ENCODE data around the gene GTF2IRD1.
A peak's percentile ranks its signal among the peaks of the same experiment; 100 is the strongest.

The GTF2IRD1 gene

GRCh38 chr7:74570533-74571156 is 116.9 kb downstream of the GTF2IRD1 start:
- DNase-seq: no peak

GRCh38 chr7:74572301-74572979 is 118.7 kb downstream of the GTF2IRD1 start:
- DNase-seq: no peak

DNA sequence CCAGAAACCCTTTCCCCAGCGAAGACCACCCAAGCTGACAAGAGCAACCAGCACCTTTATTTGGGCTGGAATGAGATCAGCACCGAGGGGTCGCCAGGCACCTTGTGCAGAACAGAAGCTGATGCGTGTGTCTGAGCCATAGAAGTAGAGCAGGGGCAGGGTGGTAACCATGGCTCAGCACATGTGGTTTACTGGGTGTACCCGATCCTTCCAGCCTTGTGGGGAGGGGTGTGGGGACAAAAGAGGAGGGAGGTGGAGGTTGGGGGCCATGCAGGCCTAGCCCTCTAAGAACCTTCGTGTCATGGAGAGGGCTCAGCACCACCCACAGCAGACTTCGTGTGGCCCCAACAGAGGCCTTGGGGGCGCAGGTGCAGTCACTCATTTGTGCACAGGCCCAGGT is 119.8 kb downstream of the GTF2IRD1 start:
- DNase-seq: no peak

- DNase-seq: no peak
Measured at GRCh38 chr7:74575083-74575784, 121.5 kb downstream of the GTF2IRD1 start.

DNA sequence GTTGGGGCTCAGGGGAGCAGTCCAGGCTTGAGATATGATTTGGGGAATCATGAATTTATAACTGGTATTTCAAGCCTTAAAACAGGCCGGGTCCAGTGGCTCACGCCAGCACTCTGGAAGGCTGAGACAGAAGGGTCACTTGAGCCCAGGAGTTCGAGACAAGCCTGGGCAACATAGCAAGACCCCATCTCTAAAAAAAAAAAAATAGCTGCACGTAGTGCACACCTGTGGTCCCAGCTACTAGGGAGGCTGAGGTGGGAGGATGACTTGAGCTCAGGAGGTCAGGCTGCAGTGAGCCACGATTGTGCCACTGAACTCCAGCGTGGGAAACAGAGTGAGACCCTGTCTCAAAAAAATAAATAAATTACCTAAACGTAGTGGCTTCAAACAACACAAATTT is 122.1 kb downstream of the GTF2IRD1 start:
- DNase-seq: no peak

DNA sequence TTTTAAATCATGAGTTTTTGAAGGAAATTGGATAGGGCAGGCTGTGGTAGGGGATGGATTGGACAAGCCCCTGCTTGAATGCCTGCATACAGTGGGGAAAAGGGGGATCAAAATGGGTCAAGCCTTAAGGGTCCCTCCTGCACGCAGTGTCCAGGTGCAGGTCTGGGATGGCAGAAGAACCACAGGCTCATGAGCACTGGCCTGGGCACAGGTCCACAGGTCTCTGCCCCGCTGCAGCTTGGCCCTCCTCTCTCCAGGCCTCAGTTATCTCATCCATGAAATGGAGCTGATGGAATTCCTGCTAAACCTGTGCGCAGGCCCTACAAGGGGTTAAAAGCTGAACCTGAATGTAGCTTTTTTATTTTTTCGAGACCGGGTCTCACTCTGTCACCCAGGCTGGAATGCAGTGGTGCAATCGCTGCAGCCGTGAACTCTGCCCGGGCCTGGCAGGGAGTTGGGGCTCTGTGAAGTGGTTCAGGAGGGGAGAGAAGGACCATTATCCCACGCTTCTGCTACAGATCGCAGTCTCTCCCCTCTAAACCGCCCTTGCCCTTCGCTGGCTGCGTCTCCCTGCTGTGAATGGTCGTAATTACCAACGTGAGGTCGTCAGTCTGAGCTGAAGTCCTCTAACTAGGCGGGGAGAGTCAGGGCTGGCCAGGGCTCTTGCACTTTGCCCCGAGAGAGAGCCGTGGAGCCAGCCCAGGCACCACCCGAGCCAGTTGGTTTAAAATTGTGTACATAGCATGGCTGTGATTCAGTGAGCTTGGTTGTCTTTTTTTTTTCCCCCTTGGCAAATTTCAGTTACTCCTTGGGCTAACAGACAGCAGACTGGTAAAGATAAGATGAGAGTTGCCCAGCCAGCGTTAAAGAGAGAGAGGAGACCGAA is 126.3 kb downstream of the GTF2IRD1 start:
- DNase-seq: no peak

- DNase-seq: no peak
Measured at GRCh38 chr7:74581916-74582440, 128.3 kb downstream of the GTF2IRD1 start.

DNA sequence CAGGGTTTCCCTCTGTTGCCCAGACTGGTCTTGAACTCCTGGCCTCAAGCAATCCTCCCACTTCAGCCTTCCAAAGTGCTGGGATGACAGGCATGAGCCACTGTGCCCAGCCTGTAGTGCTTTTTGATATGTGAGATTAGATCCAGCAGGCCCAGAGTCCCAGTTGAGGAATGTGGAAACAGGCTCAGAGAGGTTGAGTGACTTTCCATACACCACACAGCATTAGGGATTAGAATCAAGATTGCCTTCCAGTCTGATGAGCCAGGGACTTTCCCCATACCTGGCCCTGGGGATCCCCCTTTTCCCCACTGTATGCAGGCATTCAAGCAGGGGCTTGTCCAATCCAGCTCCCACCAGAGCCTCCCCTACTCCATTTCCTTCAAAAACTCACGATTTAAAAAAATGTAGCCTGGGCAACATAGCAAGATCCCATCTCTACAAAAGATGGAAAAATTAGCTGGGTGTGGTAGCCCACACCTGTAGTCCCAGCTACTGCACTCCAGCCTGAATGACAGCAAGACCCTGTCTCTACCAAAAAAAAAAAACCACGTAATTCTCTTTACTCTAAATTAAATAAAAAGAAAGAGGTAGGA is 128.8 kb downstream of the GTF2IRD1 start:
- DNase-seq: no peak

DNA sequence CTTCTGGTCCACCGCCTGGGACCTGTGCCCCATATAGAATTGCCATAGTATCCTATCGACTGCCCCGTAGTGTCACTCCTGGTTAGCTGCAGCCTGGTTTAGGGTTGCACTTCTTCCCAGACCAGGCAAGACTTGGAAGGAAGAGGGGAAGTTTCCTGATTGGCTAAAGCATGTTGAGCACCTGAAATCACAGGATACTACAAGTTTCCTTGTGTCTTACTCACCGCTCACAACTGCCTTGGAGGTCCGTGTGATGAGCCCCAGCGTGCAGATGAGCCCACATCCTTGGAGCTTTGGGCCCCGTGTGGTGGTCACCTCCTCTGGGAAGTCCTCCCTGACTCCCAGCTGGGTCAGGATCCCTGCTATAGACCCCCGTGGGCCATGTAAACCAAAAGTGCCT is 129.9 kb downstream of the GTF2IRD1 start:
- DNase-seq: no peak

GRCh38 chr7:74584160-74584954 is 130.7 kb downstream of the GTF2IRD1 start:
- DNase-seq: no peak

- no peak for DNase-seq
Measured at GRCh38 chr7:74585844-74586243, 132.1 kb downstream of the GTF2IRD1 start.

- no peak for DNase-seq
Measured at GRCh38 chr7:74586258-74587175, 132.8 kb downstream of the GTF2IRD1 start.

- DNase-seq: peak; percentile 7 to 50
Measured at GRCh38 chr7:74587435-74588126, 133.9 kb downstream of the GTF2IRD1 start.

GRCh38 chr7:74590813-74591212 is 137.1 kb downstream of the GTF2IRD1 start:
- no peak for DNase-seq

DNA sequence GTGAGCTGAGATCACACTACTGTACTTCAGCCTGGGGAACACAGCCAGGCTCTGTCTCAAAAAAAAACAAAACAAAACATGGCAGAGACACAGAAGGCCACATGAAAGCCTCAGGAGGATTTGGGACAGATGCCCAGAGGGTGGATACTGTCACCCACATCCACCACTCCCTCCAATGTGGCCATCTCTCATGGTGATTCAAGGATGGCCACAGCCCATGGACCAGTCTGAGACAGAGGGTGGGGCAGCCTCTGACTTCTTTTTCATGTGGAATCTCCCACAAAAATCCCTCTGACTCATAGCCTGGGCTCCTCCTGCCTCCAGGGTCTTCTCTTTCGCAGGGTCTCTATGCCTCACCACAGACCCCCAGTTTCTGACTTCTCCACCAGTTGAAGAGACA is 144.9 kb downstream of the GTF2IRD1 start:
- no peak for DNase-seq

DNA sequence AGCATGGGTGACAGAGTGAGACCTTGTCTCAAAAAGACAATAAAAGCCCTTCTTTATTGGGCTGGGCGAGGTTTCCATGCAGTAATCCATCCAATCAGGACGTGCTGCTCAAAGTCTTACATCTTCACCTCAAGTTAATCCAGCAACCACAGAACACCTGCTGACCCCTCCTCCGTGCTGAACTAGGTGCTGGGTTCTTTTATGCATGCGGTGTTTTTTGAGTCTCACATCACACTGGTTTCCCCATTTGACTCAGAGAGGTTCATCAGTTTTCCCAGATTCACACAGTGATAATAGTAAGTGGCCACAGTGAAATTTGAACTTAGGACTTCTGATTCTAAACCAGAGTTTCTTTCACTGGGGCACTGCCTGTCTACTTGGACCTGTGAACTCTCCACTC is 145.5 kb downstream of the GTF2IRD1 start:
- DNase-seq: no peak

DNA sequence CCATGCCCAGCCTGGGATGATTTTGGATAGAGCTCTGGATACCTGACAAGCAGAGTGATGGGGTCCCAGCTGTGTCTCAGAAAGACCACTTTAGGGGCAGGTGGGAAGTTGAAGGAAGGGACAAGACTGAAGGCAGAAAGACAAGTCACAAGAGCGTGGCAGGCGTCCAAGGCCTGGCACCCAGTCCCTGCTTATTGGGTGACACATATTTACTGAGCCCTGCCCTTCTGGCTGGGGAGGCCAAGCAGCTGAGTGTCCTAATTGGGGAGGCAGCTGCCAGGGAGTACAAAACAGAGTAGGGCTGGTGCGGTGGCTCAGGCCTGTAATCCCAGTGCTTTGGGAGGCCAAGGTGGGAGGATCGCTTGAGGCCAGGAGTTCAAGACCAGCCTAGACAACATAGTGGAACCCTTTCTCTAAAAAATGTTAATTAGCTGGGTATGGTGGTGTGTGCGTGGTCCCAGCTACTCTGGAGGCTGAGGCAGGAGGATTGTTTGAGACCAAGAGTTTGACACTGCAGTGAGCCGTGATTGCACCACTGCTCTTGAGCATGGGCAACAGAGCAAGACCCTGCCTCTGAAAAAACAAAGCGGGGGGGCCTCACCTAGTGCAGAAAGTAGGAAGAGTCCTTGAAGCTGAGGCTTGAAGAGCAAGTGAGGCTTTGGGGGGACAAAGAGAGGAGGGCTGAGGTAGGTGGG is 150.8 kb downstream of the GTF2IRD1 start:
- no peak for DNase-seq

- DNase-seq: peak in 1 of 2 experiments; percentile 72
Measured at GRCh38 chr7:74606101-74606908, 152.6 kb downstream of the GTF2IRD1 start.

Measured in NCI-H526 (cell line).